Trophoblast cell (in vitro differentiated cells and primary cell): ENCODE measurements around the gene HSD3B2.

Source experiments
- DNase-seq, 2 donors: peaks; one replicate each; pipeline ENCODE4 v3.0.0-alpha.2; 2016
- H2AFZ ChIP-seq: 2 replicates; pipeline ENCODE4 v1.6.1; 2013; ENCODE audit warnings: low read length, moderate library complexity, mild to moderate bottlenecking; ENCODE audit not compliant: insufficient read depth, poor library complexity
- H2AK5ac ChIP-seq: 2 replicates; pipeline ENCODE4 v1.6.1; 2013; ENCODE audit warnings: mild to moderate bottlenecking, low read length
- H2BK120ac ChIP-seq: 2 replicates; pipeline ENCODE4 v1.6.1; 2013; ENCODE audit warnings: low read length, mild to moderate bottlenecking, moderate library complexity; ENCODE audit not compliant: insufficient read depth, poor library complexity
- H2BK12ac ChIP-seq: 2 replicates; pipeline ENCODE4 v1.6.1; 2013; ENCODE audit warnings: mild to moderate bottlenecking, low read length, moderate library complexity
- H2BK5ac ChIP-seq: 2 replicates; pipeline ENCODE4 v1.6.1; 2013; ENCODE audit warnings: low read length, low read depth, moderate library complexity, mild to moderate bottlenecking; ENCODE audit not compliant: poor library complexity
- H3K14ac ChIP-seq: 2 replicates; pipeline ENCODE4 v1.6.1; 2013; ENCODE audit warnings: mild to moderate bottlenecking, low read length
- H3K18ac ChIP-seq: 2 replicates; pipeline ENCODE4 v1.6.1; 2013; ENCODE audit warnings: mild to moderate bottlenecking, low read length
- H3K23ac ChIP-seq: 2 replicates; pipeline ENCODE4 v1.6.1; 2013; ENCODE audit warnings: low read length
- H3K27ac ChIP-seq: 2 replicates; pipeline ENCODE4 v1.5.1; 2013; ENCODE audit warnings: low read depth, mild to moderate bottlenecking, inconsistent platforms, low read length, moderate library complexity
- H3K27me3 ChIP-seq: 2 replicates; pipeline ENCODE4 v1.6.1; 2013; ENCODE audit warnings: inconsistent platforms, mild to moderate bottlenecking, low read length, moderate library complexity; ENCODE audit not compliant: insufficient read depth
- H3K36me3 ChIP-seq, 2 experiments: 1 replicate in 1 of 2; 2 replicates in 1 of 2; pipeline ENCODE4 v1.6.1; 2013; ENCODE audit warnings: low read length in 2 of 2, mild to moderate bottlenecking in 2 of 2, moderate library complexity in 1 of 2; ENCODE audit not compliant: insufficient read depth in 2 of 2, control insufficient read depth in 1 of 2
- H3K4ac ChIP-seq: 2 replicates; pipeline ENCODE4 v1.6.1; 2013; ENCODE audit warnings: low read depth, mild to moderate bottlenecking, low read length, moderate library complexity
- H3K4me1 ChIP-seq, 2 experiments: 1 replicate in 1 of 2; 2 replicates in 1 of 2; pipeline ENCODE4 v1.6.1; 2013; ENCODE audit warnings: low read length in 2 of 2, mild to moderate bottlenecking in 2 of 2, moderate library complexity in 1 of 2; ENCODE audit not compliant: insufficient read depth in 2 of 2, control insufficient read depth in 1 of 2
- H3K4me2 ChIP-seq: 2 replicates; pipeline ENCODE4 v1.6.1; 2013; ENCODE audit warnings: inconsistent platforms, mild to moderate bottlenecking, low read length, moderate library complexity
- H3K4me3 ChIP-seq: 2 replicates; pipeline ENCODE4 v1.5.1; 2013; ENCODE audit warnings: mild to moderate bottlenecking, low read depth, low read length, inconsistent platforms
- H3K79me1 ChIP-seq: one replicate; pipeline ENCODE4 v1.6.1; 2013; ENCODE audit warnings: low read length
- H3K79me2 ChIP-seq: 2 replicates; pipeline ENCODE4 v1.6.1; 2013; ENCODE audit warnings: low read length, mild to moderate bottlenecking; ENCODE audit not compliant: control insufficient read depth, insufficient read depth, poor library complexity
- H3K9ac ChIP-seq: 2 replicates; pipeline ENCODE4 v1.6.1; 2013; ENCODE audit warnings: mild to moderate bottlenecking, low read length
- H3K9me3 ChIP-seq: 2 replicates; pipeline ENCODE4 v1.6.1; 2013; ENCODE audit warnings: low read depth, mild to moderate bottlenecking, control low read depth, inconsistent platforms, low read length; ENCODE audit not compliant: insufficient read depth
- H4K12ac ChIP-seq: 2 replicates; pipeline ENCODE4 v1.6.1; 2013; ENCODE audit warnings: low read depth, mild to moderate bottlenecking, low read length, moderate library complexity
- H4K8ac ChIP-seq: 2 replicates; pipeline ENCODE4 v1.6.1; 2013; ENCODE audit warnings: low read depth, mild to moderate bottlenecking, low read length, moderate library complexity
- H4K91ac ChIP-seq: one replicate; pipeline ENCODE4 v1.6.1; 2013; ENCODE audit warnings: low read depth, mild to moderate bottlenecking, low read length, moderate library complexity
- WGBS: extraction: QIAGEN DNeasy Blood & Tissue Kit; methylation state at CpG from one replicate; pipeline ENCODE4 v1.1.7; 2013; ENCODE audit warnings: missing lambda C conversion rate; ENCODE audit not compliant: insufficient read length, insufficient coverage; ENCODE audit errors: extremely low coverage; 5-methylcytosine and 5-hydroxymethylcytosine counted together

Gene HSD3B2

GRCh38 chr1:119469741-119470140 is 54.8 kb downstream of the HSD3B2 start:
- Histone ChIP-seq H3K4me1 (no peaks in the 10 kb centered on the region), H2BK12ac (no peak overlapping the region), H3K79me1 (no peaks in the 10 kb centered on the region), H3K14ac (no peak overlapping the region), H4K12ac (no peak overlapping the region), H2BK5ac (no peak overlapping the region), H3K23ac (no peak overlapping the region), H2AFZ (no peak overlapping the region), H3K9me3 (no peaks in the 10 kb centered on the region), H2AK5ac (no peak overlapping the region), H4K91ac (no peak overlapping the region), H3K4me3 (no peak overlapping the region), H3K36me3 (no peaks in the 10 kb centered on the region), H3K79me2 (no peaks in the 10 kb centered on the region), H3K27ac (no peak overlapping the region), H4K8ac (no peak overlapping the region), H3K4ac (no peak overlapping the region), H3K4me2 (no peak overlapping the region), H3K18ac (no peak overlapping the region), H3K9ac (no peak overlapping the region), H2BK120ac (no peak overlapping the region), H3K27me3 (no peaks in the 10 kb centered on the region)
- WGBS, result no CpG with 5 or more reads among the region's 1 CpG
- peak; percentile 91 to 95 for DNase-seq

- H4K91ac ChIP-seq, result no peak overlapping the region
- no peak overlapping the region for H2AFZ ChIP-seq
- H4K8ac ChIP-seq, result no peak overlapping the region
- H3K23ac ChIP-seq, result no peak overlapping the region
- H2BK120ac ChIP-seq, result no peak overlapping the region
- H3K27me3 ChIP-seq, result no peaks in the 10 kb centered on the region
- no peak overlapping the region for H3K14ac ChIP-seq
- H4K12ac ChIP-seq, result no peak overlapping the region
- no peaks in the 10 kb centered on the region for H3K79me1 ChIP-seq
- H3K4me1 ChIP-seq, result no peaks in the 10 kb centered on the region
- H3K4ac ChIP-seq, result no peak overlapping the region
- no peak overlapping the region for H3K27ac ChIP-seq
- H3K18ac ChIP-seq, result no peak overlapping the region
- no peaks in the 10 kb centered on the region for H3K36me3 ChIP-seq
- H2AK5ac ChIP-seq, result no peak overlapping the region
- DNase-seq, result no peak
- no peak overlapping the region for H3K9ac ChIP-seq
- no peak overlapping the region for H3K4me3 ChIP-seq
- H3K79me2 ChIP-seq, result no peaks in the 10 kb centered on the region
- H3K4me2 ChIP-seq, result no peak overlapping the region
- no peaks in the 10 kb centered on the region for H3K9me3 ChIP-seq
- no peak overlapping the region for H2BK12ac ChIP-seq
- no CpG with 5 or more reads among the region's 3 CpGs for WGBS
- no peak overlapping the region for H2BK5ac ChIP-seq
Observed at GRCh38 chr1:119470377-119470776, 55.4 kb downstream of the HSD3B2 start.

- WGBS, result no CpG with 5 or more reads among the region's 7 CpGs
- Histone ChIP-seq H3K4me3 (no peak overlapping the region), H3K27ac (no peak overlapping the region), H3K36me3 (no peaks in the 10 kb centered on the region), H3K4me2 (no peak overlapping the region), H3K9me3 (no peaks in the 10 kb centered on the region), H2AK5ac (no peak overlapping the region), H4K8ac (no peak overlapping the region), H3K27me3 (no peaks in the 10 kb centered on the region), H3K4me1 (peaks cover 0 to under 1% of the 10 kb centered on the region in 2 experiments), H3K23ac (no peak overlapping the region), H2BK120ac (no peak overlapping the region), H3K18ac (no peak overlapping the region), H3K9ac (no peak overlapping the region), H2BK12ac (no peak overlapping the region), H4K12ac (no peak overlapping the region), H3K14ac (no peak overlapping the region), H2AFZ (no peak overlapping the region), H2BK5ac (no peak overlapping the region), H3K79me2 (no peaks in the 10 kb centered on the region), H3K79me1 (no peaks in the 10 kb centered on the region), H4K91ac (no peak overlapping the region), H3K4ac (no peak overlapping the region)
- DNase-seq, result peak in 1 of 2 donors; percentile 32
Observed at GRCh38 chr1:119470958-119471357, 56.0 kb downstream of the HSD3B2 start.

GRCh38 chr1:119471566-119471965 is 56.6 kb downstream of the HSD3B2 start:
- WGBS, result no CpG with 5 or more reads among the region's 5 CpGs
- no peak overlapping the region for H4K12ac ChIP-seq

More at GRCh38 chr1:119471566-119471965, 56.6 kb downstream of the HSD3B2 start:
- no peak overlapping the region for H4K8ac ChIP-seq
- H3K27ac ChIP-seq, result no peak overlapping the region
- no peak overlapping the region for H3K4ac ChIP-seq
- H3K36me3 ChIP-seq, result no peaks in the 10 kb centered on the region
- H3K9me3 ChIP-seq, result no peaks in the 10 kb centered on the region
- no peak overlapping the region for H2BK120ac ChIP-seq
- no peak overlapping the region for H3K14ac ChIP-seq
- no peak overlapping the region for H3K9ac ChIP-seq
- H2BK12ac ChIP-seq, result no peak overlapping the region
- no peak overlapping the region for H2AFZ ChIP-seq
- H3K18ac ChIP-seq, result no peak overlapping the region
- H3K79me2 ChIP-seq, result no peaks in the 10 kb centered on the region
- no peak overlapping the region for H2BK5ac ChIP-seq
- H3K4me1 ChIP-seq, result peaks cover 0 to 3% of the 10 kb centered on the region in 2 experiments
- no peak overlapping the region for H3K23ac ChIP-seq
- H3K4me2 ChIP-seq, result no peak overlapping the region
- no peak overlapping the region for H4K91ac ChIP-seq
- DNase-seq, result no peak
- H3K79me1 ChIP-seq, result no peaks in the 10 kb centered on the region
- H2AK5ac ChIP-seq, result no peak overlapping the region
- no peaks in the 10 kb centered on the region for H3K27me3 ChIP-seq
- H3K4me3 ChIP-seq, result no peak overlapping the region
